ENCODE results near the gene RPL14.

The RPL14 gene

GRCh38 chr3:40505599-40506462 lies 48.7 kb downstream of the RPL14 start, which contains the start of gene ZNF620:
Gene ZNF620, plus strand, starts transcription at chr3:40506039. Its CDS starts 314 bp downstream, at chr3:40506353.
- peak within 1 kb of the TSS; percentile 62 for H3K4me3 ChIP-seq (ENCODE audit: low read depth, low read length, poor library complexity, severe bottlenecking)
- peak within 1 kb of the TSS; percentile 58 for H3K9ac ChIP-seq (ENCODE audit: low read length)
- H3K27ac ChIP-seq (ENCODE audit: low read depth, low read length, poor library complexity, severe bottlenecking), result no peak within 1 kb of the TSS

GRCh38 chr3:40511031-40511718 lies 54.0 kb downstream of the RPL14 start:
- Histone ChIP-seq H2AFZ (ENCODE audit: low read length) (no peak overlapping the region), H3K4me2 (ENCODE audit: low read length) (no peak overlapping the region), H3K9me2 (ENCODE audit: low read depth, low read length) (no peaks in the 10 kb centered on the region), H3K4me3 (ENCODE audit: low read depth, low read length, poor library complexity, severe bottlenecking) (no peak overlapping the region), H3K9ac (ENCODE audit: low read length) (no peak overlapping the region), H3K4me1 (ENCODE audit: insufficient read depth, low read length, severe bottlenecking) (peaks cover 8% of the 10 kb centered on the region), H3F3A (ENCODE audit: insufficient read depth, low read length) (no peaks in the 10 kb centered on the region), H3K27me3 (ENCODE audit: insufficient read depth, low read length) (no peaks in the 10 kb centered on the region), H3K36me3 (ENCODE audit: insufficient read depth, low read length) (peaks cover 23% of the 10 kb centered on the region), H4K20me1 (ENCODE audit: insufficient read depth, low read length) (no peaks in the 10 kb centered on the region), H3K79me2 (ENCODE audit: insufficient read depth, low read length) (no peaks in the 10 kb centered on the region), H3K9me3 (ENCODE audit: low read length) (no peaks in the 10 kb centered on the region), H3K27ac (ENCODE audit: low read depth, low read length, poor library complexity, severe bottlenecking) (no peak overlapping the region)
- no peak for TF ChIP-seq CTCF (IDR thresholded peaks at IDR 0.05; ENCODE audit: low read length)

More at GRCh38 chr3:40505599-40506462, 48.7 kb downstream of the RPL14 start, which contains the start of gene ZNF620:
- Histone ChIP-seq H3F3A (ENCODE audit: insufficient read depth, low read length) (no peaks in the 10 kb centered on the region), H3K9me2 (ENCODE audit: low read depth, low read length) (no peaks in the 10 kb centered on the region), H4K20me1 (ENCODE audit: insufficient read depth, low read length) (no peaks in the 10 kb centered on the region), H3K9me3 (ENCODE audit: low read length) (no peaks in the 10 kb centered on the region), H3K27me3 (ENCODE audit: insufficient read depth, low read length) (no peaks in the 10 kb centered on the region; the same call in 1 of the 2 replicates), H3K79me2 (ENCODE audit: insufficient read depth, low read length) (no peaks in the 10 kb centered on the region), H3K4me2 (ENCODE audit: low read length) (peak within 1 kb of the TSS; percentile 62), H3K36me3 (ENCODE audit: insufficient read depth, low read length) (peaks cover 18% of the 10 kb centered on the region), H3K4me1 (ENCODE audit: insufficient read depth, low read length, severe bottlenecking) (peaks cover 13% of the 10 kb centered on the region), H2AFZ (ENCODE audit: low read length) (no peak within 1 kb of the TSS)
- peak; percentile 77 for TF ChIP-seq CTCF (IDR thresholded peaks at IDR 0.05; ENCODE audit: low read length)
- no peak for TF ChIP-seq EZH2 (IDR thresholded peaks at IDR 0.05; ENCODE audit: borderline replicate concordance, low read length)

GRCh38 chr3:40516201-40516600 lies 59.1 kb downstream of the RPL14 start:
- H3K4me2 ChIP-seq (ENCODE audit: low read length), result no peak overlapping the region
- no peaks in the 10 kb centered on the region for H3K4me1 ChIP-seq (ENCODE audit: insufficient read depth, low read length, severe bottlenecking)
- TF ChIP-seq CTCF (IDR thresholded peaks at IDR 0.05; ENCODE audit: low read length), result no peak
- TF ChIP-seq EZH2 (IDR thresholded peaks at IDR 0.05; ENCODE audit: borderline replicate concordance, low read length), result no peak
- H3K36me3 ChIP-seq (ENCODE audit: insufficient read depth, low read length), result 0 out of 2 replicates have a peak, but pooled peaks cover 2% of the 10 kb centered on the region
- H3K9ac ChIP-seq (ENCODE audit: low read length), result no peak overlapping the region
- no peak overlapping the region for H3K4me3 ChIP-seq (ENCODE audit: low read depth, low read length, poor library complexity, severe bottlenecking)
- H3K9me3 ChIP-seq (ENCODE audit: low read length), result no peaks in the 10 kb centered on the region
- H3K27me3 ChIP-seq (ENCODE audit: insufficient read depth, low read length), result no peaks in the 10 kb centered on the region
- H3F3A ChIP-seq (ENCODE audit: insufficient read depth, low read length), result no peaks in the 10 kb centered on the region
- H4K20me1 ChIP-seq (ENCODE audit: insufficient read depth, low read length), result no peaks in the 10 kb centered on the region
- H3K9me2 ChIP-seq (ENCODE audit: low read depth, low read length), result no peaks in the 10 kb centered on the region
- no peak overlapping the region for H2AFZ ChIP-seq (ENCODE audit: low read length)
- H3K27ac ChIP-seq (ENCODE audit: low read depth, low read length, poor library complexity, severe bottlenecking), result no peak overlapping the region
- no peaks in the 10 kb centered on the region for H3K79me2 ChIP-seq (ENCODE audit: insufficient read depth, low read length)

All from OCI-LY1 (cell line).